Endothelial cell of umbilical vein (primary cell): Measurements from ENCODE around the gene FERMT2.

Experiments used
- CTCF ChIP-seq, 2 donors: IDR thresholded peaks; 1 replicate in 1 of 2; 2 replicates in 1 of 2; pipeline ENCODE4 v1.5.1; 2011; ENCODE audit warnings: low read length in 2 of 2, mild to moderate bottlenecking in 2 of 2, moderate library complexity in 2 of 2, control low read depth in 1 of 2, inconsistent platforms in 1 of 2, low read depth in 1 of 2; ENCODE audit not compliant: insufficient read depth in 1 of 2; ENCODE audit errors: extremely low read depth in 1 of 2
- EZH2 ChIP-seq: IDR thresholded peaks from 2 replicates; pipeline ENCODE4 v1.6.1; 2012; ENCODE audit warnings: borderline replicate concordance, low read depth, mild to moderate bottlenecking, moderate library complexity, low read length, inconsistent platforms; ENCODE audit not compliant: severe bottlenecking
- JUN ChIP-seq: IDR thresholded peaks from 2 replicates; pipeline ENCODE4 v1.6.1; 2011; ENCODE audit warnings: borderline replicate concordance, low read depth; ENCODE audit not compliant: insufficient read length, insufficient read depth
- POLR2A ChIP-seq: IDR thresholded peaks from 2 replicates; pipeline ENCODE4 v1.6.1; 2012; ENCODE audit warnings: low read depth, mild to moderate bottlenecking, control low read depth, low read length
- POLR2AphosphoS5 ChIP-seq: IDR thresholded peaks from 2 replicates; pipeline ENCODE4 v1.6.1; 2012; ENCODE audit warnings: low read depth, mild to moderate bottlenecking, control low read depth, low read length, moderate library complexity; ENCODE audit not compliant: insufficient read depth

- TF ChIP-seq CTCF (IDR thresholded peaks at IDR 0.05; ENCODE audit: extremely low read depth in 1 of 2, insufficient read depth in 1 of 2, low read depth in 1 of 2, low read length in 2 of 2) (no peak), POLR2A (no peak), EZH2 (no peak), POLR2AphosphoS5 (no peak), JUN (no peak)
Observed at GRCh38 chr14:52936437-52936836, 14.4 kb downstream of the FERMT2 start.
